ENCODE measurements around the gene ETS2.

GRCh38 chr21:38765056-38765455, 40.7 kb upstream of the ETS2 start:
- TF ChIP-seq, protein P1, sequence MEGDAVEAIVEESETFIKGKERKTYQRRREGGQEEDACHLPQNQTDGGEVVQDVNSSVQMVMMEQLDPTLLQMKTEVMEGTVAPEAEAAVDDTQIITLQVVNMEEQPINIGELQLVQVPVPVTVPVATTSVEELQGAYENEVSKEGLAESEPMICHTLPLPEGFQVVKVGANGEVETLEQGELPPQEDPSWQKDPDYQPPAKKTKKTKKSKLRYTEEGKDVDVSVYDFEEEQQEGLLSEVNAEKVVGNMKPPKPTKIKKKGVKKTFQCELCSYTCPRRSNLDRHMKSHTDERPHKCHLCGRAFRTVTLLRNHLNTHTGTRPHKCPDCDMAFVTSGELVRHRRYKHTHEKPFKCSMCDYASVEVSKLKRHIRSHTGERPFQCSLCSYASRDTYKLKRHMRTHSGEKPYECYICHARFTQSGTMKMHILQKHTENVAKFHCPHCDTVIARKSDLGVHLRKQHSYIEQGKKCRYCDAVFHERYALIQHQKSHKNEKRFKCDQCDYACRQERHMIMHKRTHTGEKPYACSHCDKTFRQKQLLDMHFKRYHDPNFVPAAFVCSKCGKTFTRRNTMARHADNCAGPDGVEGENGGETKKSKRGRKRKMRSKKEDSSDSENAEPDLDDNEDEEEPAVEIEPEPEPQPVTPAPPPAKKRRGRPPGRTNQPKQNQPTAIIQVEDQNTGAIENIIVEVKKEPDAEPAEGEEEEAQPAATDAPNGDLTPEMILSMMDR (conservative IDR thresholded peaks at IDR 0.05): no peak
- TF ChIP-seq ZFX (IDR thresholded peaks at IDR 0.05): no peak
